Stimulated activated CD4-positive, alpha-beta T cell treated with anti-CD3 and anti-CD28 coated beads, Interleukin-15, amount 100 ng/mL, for 1 hour (primary cell): ENCODE data around the gene ABCA8.

Source experiments
- DNase-seq, 2 donors: peaks; one replicate each; pipeline ENCODE4 v3.0.0-alpha.2; 2020; ENCODE audit warnings: low read depth in 1 of 2, low spot score in 1 of 2

Gene ABCA8

DNA sequence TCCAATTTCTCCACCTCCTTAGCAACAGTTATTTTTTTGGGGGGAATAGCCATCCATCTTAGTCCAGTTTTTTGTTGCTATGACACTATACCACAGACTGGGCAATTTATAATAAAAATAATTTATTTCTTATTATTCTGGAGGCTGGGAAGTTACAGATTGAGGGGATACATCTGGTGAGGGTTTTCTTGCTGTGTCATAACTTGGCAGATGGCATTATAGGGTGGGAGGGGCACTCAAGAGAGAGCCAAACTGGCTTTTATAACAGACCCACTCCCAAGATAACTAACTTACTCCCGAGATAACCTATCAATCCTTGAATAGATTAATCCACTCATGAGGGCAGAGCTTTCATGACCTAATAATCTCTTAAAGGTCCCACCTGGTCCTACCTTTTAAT is 84.2 kb downstream of the ABCA8 start:
- DNase-seq, result no peak

- DNase-seq, result no peak
Observed at GRCh38 chr17:68870161-68870826, 84.9 kb downstream of the ABCA8 start.

DNA sequence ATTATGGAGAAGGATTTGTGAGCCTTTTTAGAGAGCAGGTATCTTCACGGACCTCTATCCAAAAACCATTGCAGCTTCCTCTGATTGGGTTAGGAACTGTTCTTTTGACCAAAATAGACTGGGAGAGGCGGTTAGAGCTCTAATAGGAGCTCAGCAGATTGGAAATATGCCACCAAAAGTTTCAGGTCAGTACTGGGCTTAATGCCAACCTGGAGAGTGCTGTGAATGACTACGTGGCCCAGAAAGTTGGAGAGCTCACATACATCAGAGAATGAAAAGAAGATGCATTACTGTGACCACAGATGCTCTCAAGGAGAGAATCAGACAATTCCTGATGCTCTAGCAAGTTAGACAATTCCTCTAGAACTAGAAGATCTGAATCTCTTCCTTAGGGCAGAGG is 86.5 kb downstream of the ABCA8 start:
- DNase-seq, result no peak

DNA sequence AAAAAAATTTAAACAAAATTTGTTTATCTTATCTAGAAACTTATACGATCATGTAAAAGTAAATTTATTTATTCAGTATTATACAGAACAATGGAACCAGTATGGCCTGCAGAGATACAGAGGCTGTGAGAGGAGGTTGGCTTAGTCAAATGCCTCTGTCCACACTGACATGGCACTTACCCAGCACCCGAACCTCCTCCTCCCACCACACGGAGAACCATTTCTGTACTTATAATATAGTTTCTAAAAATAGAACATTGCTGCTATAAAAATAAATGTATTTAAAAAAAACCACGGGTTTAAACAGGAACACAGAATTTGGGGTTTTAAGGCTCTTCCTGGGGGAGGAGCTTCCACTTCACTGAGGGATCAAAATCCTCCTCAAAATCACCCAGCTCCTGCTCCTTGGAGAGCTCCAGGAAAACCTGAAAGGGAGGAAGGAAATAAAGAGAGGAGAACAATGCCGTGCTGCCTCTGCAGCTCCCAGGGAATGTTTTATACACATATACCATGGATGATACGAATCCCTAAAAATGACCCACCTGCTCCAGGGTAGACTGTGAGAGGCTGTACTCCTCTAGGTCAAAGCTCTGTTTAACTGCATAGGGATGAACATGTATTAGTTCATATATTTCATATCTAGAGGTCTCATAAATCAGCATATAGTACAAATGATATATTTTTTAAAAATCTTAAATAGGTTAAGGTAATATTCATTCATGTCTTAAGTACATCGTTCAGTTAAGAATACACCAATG is 87.3 kb downstream of the ABCA8 start:
- DNase-seq, result no peak

GRCh38 chr17:68865584-68865983 is 89.6 kb downstream of the ABCA8 start:
- DNase-seq, result no peak

GRCh38 chr17:68863091-68863652 is 92.0 kb downstream of the ABCA8 start:
- DNase-seq, result no peak

- no peak for DNase-seq
Observed at GRCh38 chr17:68861602-68862001, 93.6 kb downstream of the ABCA8 start.

GRCh38 chr17:68860941-68861340 is 94.3 kb downstream of the ABCA8 start:
- no peak for DNase-seq

GRCh38 chr17:68854452-68854851 is 100.7 kb downstream of the ABCA8 start:
- DNase-seq, result no peak

- DNase-seq, result no peak
Observed at GRCh38 chr17:68853439-68853838, 101.8 kb downstream of the ABCA8 start.

DNA sequence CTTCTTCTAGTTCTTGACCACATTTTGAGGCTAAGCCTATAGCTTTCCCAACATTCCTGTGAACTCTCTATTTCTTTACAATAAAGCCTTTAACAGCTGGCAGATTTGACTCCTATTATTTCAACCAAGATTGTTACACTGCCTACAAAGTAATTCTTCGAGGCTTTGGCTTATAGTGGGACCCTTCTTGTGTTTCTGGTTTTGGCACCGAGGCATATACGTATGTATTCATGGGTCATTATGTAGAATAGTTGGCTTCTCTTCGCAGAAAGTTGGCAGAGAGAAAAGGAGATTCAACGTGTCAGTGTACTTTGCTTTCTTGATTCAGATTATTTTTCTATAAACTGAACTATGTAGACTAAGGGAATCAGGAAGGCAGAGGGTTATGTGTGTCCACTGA is 102.2 kb downstream of the ABCA8 start:
- no peak for DNase-seq

GRCh38 chr17:68851890-68852289 is 103.3 kb downstream of the ABCA8 start:
- DNase-seq, result no peak

DNA sequence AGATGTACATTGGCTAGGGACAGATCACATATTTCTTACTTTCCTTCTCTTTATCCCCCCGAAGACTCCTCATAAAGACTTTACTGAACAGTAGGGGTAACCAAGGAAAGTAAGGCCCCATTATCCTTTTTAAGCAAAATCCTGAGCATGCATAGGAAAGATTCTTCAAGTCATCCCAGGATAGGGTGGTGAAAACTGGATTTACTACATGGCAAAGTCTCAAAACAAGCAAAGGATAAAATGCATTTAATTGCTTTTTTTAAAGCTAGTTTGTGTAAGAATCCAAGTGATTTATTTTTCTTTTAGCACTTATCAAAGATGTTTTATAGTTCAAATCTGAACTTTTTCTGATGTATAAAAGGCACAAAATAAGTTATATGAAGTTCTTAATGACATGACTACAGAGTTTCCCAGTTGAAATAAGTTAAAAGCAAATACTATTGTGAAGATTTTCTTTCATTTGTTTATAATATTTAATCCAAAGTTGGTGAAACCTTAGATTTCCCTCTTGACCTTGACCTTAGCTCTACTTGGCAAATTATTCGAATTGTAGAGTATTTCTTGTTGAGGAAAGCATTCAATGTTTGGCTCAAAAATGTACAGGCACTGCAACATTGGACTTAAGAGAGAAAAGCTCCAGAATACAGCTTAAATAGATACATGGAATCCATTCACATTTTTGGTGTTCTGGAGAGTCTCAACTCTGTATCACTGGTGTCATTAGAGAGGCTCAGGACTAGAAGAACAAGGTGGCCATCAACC is 104.3 kb downstream of the ABCA8 start:
- DNase-seq, result no peak

DNA sequence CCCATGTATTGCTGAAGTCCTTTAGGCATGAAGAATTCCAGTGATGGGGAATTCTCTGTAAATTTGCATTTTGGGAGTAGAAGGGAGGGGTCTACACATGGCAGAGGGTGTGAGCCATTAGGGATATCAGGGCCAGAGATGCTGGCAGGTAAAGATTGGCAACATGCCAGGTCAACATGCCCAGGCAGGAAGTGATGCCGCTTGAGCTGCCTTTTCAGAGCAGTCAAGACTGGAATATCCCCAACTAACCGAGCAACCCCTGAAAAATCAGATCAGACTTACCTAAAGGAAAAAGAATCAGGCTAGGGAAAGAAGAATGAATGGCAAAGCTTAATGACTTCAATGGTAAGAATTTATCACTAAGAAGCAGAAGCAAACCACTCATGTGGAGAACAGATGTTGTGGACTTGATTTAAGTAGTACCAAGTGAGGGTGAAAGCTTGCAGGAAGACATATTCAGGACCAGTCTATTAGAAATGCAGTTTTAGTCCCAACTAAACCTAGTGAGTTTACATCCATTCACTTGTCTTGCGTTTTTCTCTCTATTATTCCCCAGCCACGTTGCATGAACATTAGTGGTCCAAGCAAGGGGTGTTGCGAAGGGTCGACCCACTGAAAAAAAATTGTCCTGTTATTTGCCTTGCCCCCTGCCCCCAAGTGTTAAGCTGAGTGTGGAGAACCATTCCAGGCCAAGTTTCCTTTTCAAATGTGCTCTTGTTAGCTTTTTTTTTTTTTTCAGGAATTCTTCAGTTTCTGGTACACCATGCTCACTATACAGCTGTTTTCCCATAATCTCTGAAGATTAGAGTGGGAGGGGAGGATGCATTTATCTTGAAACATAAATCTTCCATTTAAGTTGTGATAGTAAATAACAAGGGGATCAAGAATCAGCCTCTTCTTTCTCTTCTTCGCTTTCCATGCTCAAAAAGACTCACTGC is 105.2 kb downstream of the ABCA8 start:
- no peak for DNase-seq

GRCh38 chr17:68847711-68848110 is 107.5 kb downstream of the ABCA8 start:
- DNase-seq, result no peak

GRCh38 chr17:68843522-68843921 is 111.7 kb downstream of the ABCA8 start:
- no peak for DNase-seq

DNA sequence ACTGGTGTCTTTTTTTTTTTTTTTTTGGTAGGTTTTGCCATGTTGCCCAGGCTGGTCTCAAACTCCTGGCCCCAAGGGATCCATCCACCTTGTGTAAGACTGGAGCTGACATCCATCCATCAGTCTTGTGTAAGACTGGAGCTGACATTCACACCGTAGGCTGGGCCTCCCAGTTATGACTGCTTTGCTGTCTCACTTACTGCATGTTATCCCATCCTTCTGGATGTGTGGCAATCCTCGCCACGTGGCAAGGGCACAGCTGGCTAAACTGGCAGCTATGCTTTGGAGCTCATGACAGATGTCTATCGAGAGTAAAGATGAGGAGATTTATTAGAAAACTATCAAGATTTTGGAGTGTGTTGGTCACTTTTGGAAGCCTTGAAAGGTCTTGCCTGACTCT is 115.1 kb downstream of the ABCA8 start:
- no peak for DNase-seq

DNA sequence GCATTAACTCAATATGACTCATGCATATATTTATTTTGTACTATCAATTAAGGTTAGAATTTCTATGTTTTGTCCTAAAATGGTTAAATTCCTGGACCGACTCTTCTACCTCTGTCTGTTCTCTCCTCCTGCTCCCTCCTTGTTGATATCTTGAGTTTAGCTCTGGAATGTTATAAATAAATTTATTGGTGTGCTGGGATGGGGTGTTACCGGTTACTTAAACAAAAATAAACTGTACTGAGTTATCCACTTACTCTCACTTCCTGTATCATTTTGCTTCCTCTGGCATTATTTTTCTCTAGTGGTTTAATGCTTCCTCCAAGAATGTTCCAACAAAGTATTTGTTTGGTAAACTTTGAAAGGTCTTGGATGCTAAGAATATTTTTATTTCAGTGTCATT is 120.1 kb downstream of the ABCA8 start:
- DNase-seq, result no peak

DNA sequence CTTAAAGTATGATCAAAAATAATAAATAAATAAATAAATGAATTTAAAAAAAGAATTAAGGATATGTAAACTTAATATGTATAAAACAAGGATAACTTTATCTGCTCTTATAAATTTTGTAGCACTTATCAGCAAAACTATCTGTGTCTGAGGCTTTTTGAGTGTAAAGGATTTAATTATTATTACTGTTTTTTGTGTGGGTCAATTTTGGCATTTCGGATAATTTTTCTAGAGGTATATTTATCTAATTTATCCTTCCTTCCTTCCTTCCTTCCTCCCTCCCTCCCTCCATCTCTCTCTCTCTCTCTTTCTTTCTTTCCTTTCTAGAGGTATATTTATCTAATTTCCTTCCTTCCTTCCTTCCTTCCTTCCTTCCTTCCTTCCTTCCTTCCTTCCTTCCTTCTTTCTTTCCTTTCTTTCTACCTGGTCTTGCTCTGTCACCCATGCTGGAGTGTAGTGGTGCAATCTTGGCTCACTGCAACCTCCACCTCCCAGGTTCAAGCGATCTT is 120.8 kb downstream of the ABCA8 start:
- no peak for DNase-seq

DNA sequence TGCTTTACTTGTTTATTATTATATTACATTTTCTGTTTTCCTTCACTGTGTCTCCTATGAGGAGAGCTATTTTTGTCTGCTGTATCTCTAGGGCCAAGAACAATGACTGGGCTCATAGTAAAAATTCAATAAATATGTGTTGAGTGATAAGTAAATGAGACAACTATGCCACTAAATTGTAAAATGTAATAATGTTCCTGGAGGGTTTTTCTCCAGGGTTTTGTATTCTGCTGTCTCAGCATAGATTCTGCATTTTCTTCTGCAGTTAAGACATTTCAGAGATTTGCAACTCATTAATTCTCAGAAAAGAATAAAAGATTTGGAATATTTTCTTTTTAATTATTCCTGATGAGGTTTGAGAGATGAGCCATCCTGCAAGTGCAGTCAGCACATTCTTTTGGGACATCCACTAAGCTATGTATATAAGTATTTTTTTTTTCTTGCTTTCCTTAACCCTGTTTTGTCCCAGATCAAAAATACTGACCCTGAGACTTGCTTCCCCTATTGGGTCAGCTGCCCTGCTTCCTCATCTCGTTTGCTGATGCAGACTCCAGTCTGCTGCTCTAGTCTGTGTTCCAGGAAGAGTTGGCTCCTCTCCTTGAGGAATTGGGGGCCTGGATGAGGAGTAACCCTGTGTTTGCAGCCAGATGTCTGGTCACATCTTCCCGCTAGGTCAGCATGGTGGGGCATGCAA is 122.9 kb downstream of the ABCA8 start:
- DNase-seq, result no peak
